ENCODE results near the gene TERT. TPM values are rescaled to one million over a fixed set of nuclear protein-coding genes. Genes with fewer than 3 reads are reported as not detected.

The TERT gene
- total and polyA plus RNA-seq, 2 of the 8 experiments (the other 6 are each of a cell fraction or from before 2014, with no cell fraction given) = 13.1 to 23.1 TPM

DNA sequence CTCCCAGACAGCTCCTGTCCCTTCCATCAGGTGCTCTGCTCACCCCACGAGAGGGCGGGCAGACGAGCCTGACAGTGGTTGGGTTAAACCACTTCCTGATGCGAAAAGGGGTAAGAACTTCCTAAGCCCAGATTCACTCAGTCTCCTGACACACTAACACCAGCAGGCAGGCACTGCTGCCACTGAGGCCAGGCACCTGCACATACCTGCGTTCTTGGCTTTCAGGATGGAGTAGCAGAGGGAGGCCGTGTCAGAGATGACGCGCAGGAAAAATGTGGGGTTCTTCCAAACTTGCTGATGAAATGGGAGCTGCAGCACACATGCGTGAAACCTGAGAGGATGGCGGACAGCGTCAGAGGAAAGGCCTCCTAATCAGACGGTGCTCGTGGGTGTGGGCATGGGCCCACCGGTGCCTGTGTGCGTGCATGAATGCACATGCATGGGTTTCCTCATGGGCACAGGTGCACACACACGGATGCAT is 39.7 kb downstream of the TERT start:
- H2AK5ac ChIP-seq (ENCODE audit: low read depth, low read length) = no peak overlapping the region
- H2BK5ac ChIP-seq (ENCODE audit: low read depth, low read length) = 0 out of 2 replicates have a peak overlapping the region, but pooled peaks have one; percentile 39
- no peak overlapping the region for H2BK20ac ChIP-seq (ENCODE audit: low read length)
- peaks cover 2 to 3% of the 10 kb centered on the region in 2 experiments; a peak in 3 of 4 replicates for H3K9me3 ChIP-seq (ENCODE audit: insufficient read depth in 2 of 2, low read depth in 1 of 2, low read length in 1 of 2)
- H4K8ac ChIP-seq (ENCODE audit: extremely low read depth, insufficient read depth, low read length) = no peak overlapping the region
- no peak overlapping the region for H4K5ac ChIP-seq (ENCODE audit: insufficient read length, low read depth, low read length)
- DNase-seq (ENCODE audit: low read depth in 1 of 2, low spot score in 2 of 2) (no peak), FAIRE-seq (no peak)
- H3K18ac ChIP-seq (ENCODE audit: extremely low read depth, low read length) = no peak overlapping the region
- no peaks in the 10 kb centered on the region; a peak in 1 of 8 replicates for H3K36me3 ChIP-seq (ENCODE audit: control insufficient read depth in 2 of 4, insufficient read depth in 4 of 4, low read length in 3 of 4)
- no peak overlapping the region for H2AFZ ChIP-seq (ENCODE audit: low read length)
- H3K4me3 ChIP-seq (ENCODE audit: extremely low read depth in 1 of 4, insufficient read depth in 2 of 4, low read depth in 3 of 4, low read length in 4 of 4) = no peak overlapping the region
- POLR2A ChIA-PET (ENCODE audit: partially characterized antibody) = interaction anchor here (0.9 to 1.1 kb wide), 2 partner anchors 16 to 90 kb away, joined by 3 to 4 read pairs; partner anchors contain the start of gene CLPTM1L
- no peaks in the 10 kb centered on the region for H3K79me1 ChIP-seq (ENCODE audit: low read depth, low read length)
- no peaks in the 10 kb centered on the region for H3K23me2 ChIP-seq (ENCODE audit: low read depth, low read length)
- peaks cover 3 to 9% of the 10 kb centered on the region in 2 experiments for H4K20me1 ChIP-seq (replicated peaks in 1 of 2; ENCODE audit: control insufficient read depth in 1 of 2, insufficient read depth in 2 of 2, low read length in 2 of 2)
- no peak overlapping the region for H3K27ac ChIP-seq (ENCODE audit: low read depth, low read length)
- no peak overlapping the region for H4K91ac ChIP-seq (replicated peaks; ENCODE audit: insufficient read length, low read length)
- no peak overlapping the region for H3K56ac ChIP-seq (replicated peaks; ENCODE audit: insufficient read length, low read depth, low read length)
- H3K4me1 ChIP-seq (replicated peaks in 1 of 4; ENCODE audit: control insufficient read depth in 3 of 4, insufficient read depth in 4 of 4, low read length in 3 of 4) = no peaks in the 10 kb centered on the region; a peak in 1 of 7 replicates
- CTCF ChIA-PET (ENCODE audit: partially characterized antibody) = no interaction called here
- H3K79me2 ChIP-seq (ENCODE audit: control insufficient read depth in 1 of 2, insufficient read depth in 2 of 2, low read length in 2 of 2) = no peaks in the 10 kb centered on the region
- peak overlapping the region in 1 of 4 experiments; percentile 7; a peak in 1 of 7 replicates for H3K9ac ChIP-seq (replicated peaks in 1 of 4; ENCODE audit: extremely low read depth in 1 of 4, low read depth in 3 of 4, low read length in 3 of 4)
- H2BK12ac ChIP-seq (ENCODE audit: low read depth, low read length) = no peak overlapping the region
- H2BK120ac ChIP-seq (replicated peaks; ENCODE audit: low read depth, low read length) = no peak overlapping the region
- H3K23ac ChIP-seq (ENCODE audit: insufficient read length) = no peak overlapping the region
- no peak overlapping the region for H3K4ac ChIP-seq (replicated peaks; ENCODE audit: insufficient read length, low read depth, low read length)
- H3K4me2 ChIP-seq (ENCODE audit: insufficient read depth in 1 of 2, low read depth in 2 of 2, low read length in 2 of 2) = no peak overlapping the region
- 89% methylated on average over 16 of the region's 16 CpGs; no CpG with 5 or more reads in 1 of the 2 experiments for whole genome bisulfite sequencing, 2 experiments (ENCODE audit: extremely low coverage in 1 of 2, insufficient coverage in 1 of 2, insufficient read length in 1 of 2, insufficient replicate concordance in 2 of 2, low coverage in 1 of 2, low lambda C conversion rate in 2 of 2, missing lambda C conversion rate in 1 of 2)
- no peaks in the 10 kb centered on the region for H3K27me3 ChIP-seq (replicated peaks in 1 of 4; ENCODE audit: control insufficient read depth in 3 of 4, extremely low read depth in 1 of 4, insufficient read depth in 3 of 4, low read length in 3 of 4)
- no peak overlapping the region for H2BK15ac ChIP-seq (ENCODE audit: low read length)
- H3K14ac ChIP-seq (ENCODE audit: insufficient read length) = no peak overlapping the region
- no peak for TF ChIP-seq SRF (IDR thresholded peaks at IDR 0.05; ENCODE audit: low read depth, low read length)
